IPS-20b (cell line): ENCODE data around the gene CD63.

ENCODE experiments used
- H3K27ac ChIP-seq: one replicate; pipeline ENCODE4 v1.5.1; 2013; ENCODE audit warnings: low read length
- H3K27me3 ChIP-seq: 2 replicates; pipeline ENCODE4 v1.6.1; 2013; ENCODE audit warnings: mild to moderate bottlenecking, low read length, inconsistent platforms; ENCODE audit not compliant: insufficient read depth
- H3K36me3 ChIP-seq: 2 replicates; pipeline ENCODE4 v1.6.1; 2013; ENCODE audit warnings: low read depth, mild to moderate bottlenecking, inconsistent platforms, low read length, moderate library complexity; ENCODE audit not compliant: insufficient read depth
- H3K4me1 ChIP-seq: 2 replicates; pipeline ENCODE4 v1.6.1; 2013; ENCODE audit warnings: mild to moderate bottlenecking, control low read depth, inconsistent platforms, low read length, moderate library complexity; ENCODE audit not compliant: insufficient read depth
- H3K4me3 ChIP-seq: 2 replicates; pipeline ENCODE4 v1.5.1; 2013; ENCODE audit warnings: mild to moderate bottlenecking, low read length, inconsistent platforms
- H3K9ac ChIP-seq: 2 replicates; pipeline ENCODE4 v1.6.1; 2013; ENCODE audit warnings: low read depth, mild to moderate bottlenecking, inconsistent platforms, low read length, moderate library complexity
- H3K9me3 ChIP-seq: 2 replicates; pipeline ENCODE4 v1.6.1; 2013; ENCODE audit warnings: mild to moderate bottlenecking, low read depth, low read length, inconsistent platforms; ENCODE audit not compliant: insufficient read depth

The CD63 gene

DNA sequence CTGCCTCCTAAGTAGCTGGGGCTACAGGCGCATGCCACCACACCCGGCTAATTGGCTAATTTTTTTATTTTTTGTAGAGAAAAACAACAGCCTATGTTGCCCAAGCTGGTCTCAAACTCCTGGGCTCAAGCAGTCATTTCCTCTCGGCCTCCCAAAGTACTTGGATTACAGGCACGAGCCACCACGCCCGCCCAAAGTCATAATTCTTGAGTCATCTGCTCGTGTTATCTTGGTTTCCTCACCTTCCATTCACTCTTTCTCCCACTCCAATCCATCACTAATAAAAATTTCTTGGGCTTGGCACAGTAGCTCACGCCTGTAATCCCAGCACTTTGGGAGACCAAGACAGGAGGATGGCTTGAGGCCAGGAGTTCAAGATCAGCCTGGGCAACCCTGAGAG, 53.1 kb downstream of the CD63 start:
- H3K36me3 ChIP-seq, result no peaks in the 10 kb centered on the region
- no peak overlapping the region for H3K4me3 ChIP-seq
- no peaks in the 10 kb centered on the region for H3K9me3 ChIP-seq
- no peaks in the 10 kb centered on the region for H3K4me1 ChIP-seq
- H3K9ac ChIP-seq, result no peak overlapping the region
- no peak overlapping the region for H3K27ac ChIP-seq
- H3K27me3 ChIP-seq, result peaks cover 6% of the 10 kb centered on the region; the same call in 1 of the 2 replicates
